Loucy (cell line): ENCODE results near the gene CNTN1.

Experiments
- H2AFZ ChIP-seq: fragments of 200-600 bp; sonication (generic); 2 replicates; pipeline ENCODE4 v1.6.0; 2016; ENCODE audit warnings: antibody characterized with exemption, mild to moderate bottlenecking, low read length, moderate library complexity
- H3F3A ChIP-seq: fragments of 200-600 bp; 2 replicates; pipeline ENCODE4 v1.6.0; 2016; ENCODE audit warnings: antibody characterized with exemption, low read depth, mild to moderate bottlenecking
- H3K27me3 ChIP-seq: fragments of 200-600 bp; sonication (generic); 2 replicates; pipeline ENCODE4 v1.6.1; 2014; ENCODE audit warnings: low read length, mild to moderate bottlenecking; ENCODE audit not compliant: insufficient read depth, poor library complexity, severe bottlenecking
- H3K36me3 ChIP-seq: fragments of 200-600 bp; sonication (generic); 2 replicates; pipeline ENCODE4 v1.6.1; 2016; ENCODE audit warnings: low read length; ENCODE audit not compliant: insufficient read depth
- H3K4me1 ChIP-seq: fragments of 200-600 bp; sonication (generic); 2 replicates; pipeline ENCODE4 v1.5.1; 2014; ENCODE audit warnings: low read length, mild to moderate bottlenecking; ENCODE audit not compliant: insufficient read depth, poor library complexity, severe bottlenecking
- H3K4me2 ChIP-seq: fragments of 200-600 bp; sonication (generic); 2 replicates; pipeline ENCODE4 v1.6.0; 2014; ENCODE audit warnings: antibody characterized with exemption, low read length, low read depth, mild to moderate bottlenecking; ENCODE audit not compliant: poor library complexity, severe bottlenecking
- H3K4me3 ChIP-seq: fragments of 200-600 bp; sonication (generic); 2 replicates; pipeline ENCODE4 v1.5.1; 2014; ENCODE audit warnings: low read length, mild to moderate bottlenecking, mixed read lengths; ENCODE audit not compliant: poor library complexity, severe bottlenecking
- H3K79me2 ChIP-seq: fragments of 200-600 bp; sonication (generic); 2 replicates; pipeline ENCODE4 v1.6.1; 2014; ENCODE audit warnings: low read length; ENCODE audit not compliant: insufficient read depth
- H3K9ac ChIP-seq: fragments of 200-600 bp; sonication (generic); 2 replicates; pipeline ENCODE4 v1.6.0; 2014; ENCODE audit warnings: mild to moderate bottlenecking, low read depth, low read length, moderate library complexity; ENCODE audit not compliant: poor library complexity, severe bottlenecking
- H3K9me2 ChIP-seq: fragments of 200-600 bp; sonication (generic); replicated peaks from 2 replicates; pipeline ENCODE4 v1.6.1; 2016; ENCODE audit warnings: low read depth, low read length, mixed read lengths
- H3K9me3 ChIP-seq: fragments of 200-600 bp; sonication (generic); 2 replicates; pipeline ENCODE4 v1.6.1; 2014; ENCODE audit warnings: mild to moderate bottlenecking, antibody characterized with exemption, low read length, low read depth; ENCODE audit not compliant: insufficient read depth
- H4K20me1 ChIP-seq: fragments of 200-600 bp; sonication (generic); 2 replicates; pipeline ENCODE4 v1.6.0; 2014; ENCODE audit warnings: antibody characterized with exemption, low read length, mild to moderate bottlenecking; ENCODE audit not compliant: insufficient read depth, poor library complexity, severe bottlenecking
- CTCF ChIP-seq: fragments of 200-600 bp; sonication (generic); conservative IDR thresholded peaks from 2 replicates; pipeline ENCODE4 v1.5.1; 2014; ENCODE audit warnings: mild to moderate bottlenecking, antibody characterized with exemption, low read length
- EZH2phosphoT487 ChIP-seq: fragments of 200-600 bp; IDR thresholded peaks from 2 replicates; pipeline ENCODE4 v1.6.1; 2018; ENCODE audit warnings: antibody characterized with exemption, mild to moderate bottlenecking, moderate library complexity, borderline replicate concordance

CNTN1 gene

DNA sequence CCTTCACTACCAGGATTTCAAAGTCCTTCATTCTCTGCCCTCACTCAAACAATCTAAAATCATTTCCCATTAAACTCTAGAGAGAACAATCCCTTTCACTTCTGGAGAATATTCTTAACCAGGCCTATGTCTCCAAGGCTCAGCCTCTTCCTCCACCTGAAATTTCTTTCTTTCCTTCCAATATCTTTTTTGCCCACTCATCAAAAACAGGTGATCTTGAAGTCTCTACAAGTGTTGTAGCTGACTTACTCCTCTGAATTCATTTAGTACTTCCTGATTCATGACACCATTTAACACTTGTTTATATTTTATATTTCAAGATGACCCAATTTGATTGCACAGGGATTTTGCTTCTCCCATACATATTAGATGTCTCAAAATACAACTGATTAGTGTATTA is 429.1 kb downstream of the CNTN1 start:
- Histone ChIP-seq H4K20me1 (no peaks in the 10 kb centered on the region), H3K9me3 (no peaks in the 10 kb centered on the region), H3F3A (no peaks in the 10 kb centered on the region), H3K9ac (no peak overlapping the region), H3K4me3 (no peak overlapping the region), H3K4me2 (no peak overlapping the region), H3K4me1 (no peaks in the 10 kb centered on the region), H3K9me2 (no peaks in the 10 kb centered on the region), H3K79me2 (no peaks in the 10 kb centered on the region), H3K36me3 (no peaks in the 10 kb centered on the region), H2AFZ (peak overlapping the region; percentile 61), H3K27me3 (no peaks in the 10 kb centered on the region)
- TF ChIP-seq EZH2phosphoT487 (no peak), CTCF (no peak)
